ENCODE measurements around the gene WNK3.

The WNK3 gene

DNA sequence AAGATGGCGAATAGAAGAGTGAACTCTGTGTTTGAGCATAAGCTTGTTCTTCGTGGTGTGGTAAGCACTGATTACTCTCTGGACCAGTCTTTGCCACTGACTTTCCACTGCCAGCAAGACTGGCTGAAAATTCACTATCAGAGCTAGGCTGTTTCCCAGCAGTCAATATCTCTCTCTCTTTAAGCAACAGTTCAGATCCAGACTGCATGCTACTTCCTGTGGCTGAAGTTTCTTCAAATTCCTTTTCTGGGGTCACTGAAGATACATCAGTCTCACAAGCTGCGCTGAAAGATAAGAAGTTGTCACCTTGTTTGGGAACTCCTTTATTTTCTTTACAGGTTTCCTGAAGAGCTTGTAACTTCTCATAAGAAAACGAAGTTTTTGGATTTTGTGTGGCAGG, 120.8 kb downstream of the WNK3 start:
- DNase-seq = no peak

DNA sequence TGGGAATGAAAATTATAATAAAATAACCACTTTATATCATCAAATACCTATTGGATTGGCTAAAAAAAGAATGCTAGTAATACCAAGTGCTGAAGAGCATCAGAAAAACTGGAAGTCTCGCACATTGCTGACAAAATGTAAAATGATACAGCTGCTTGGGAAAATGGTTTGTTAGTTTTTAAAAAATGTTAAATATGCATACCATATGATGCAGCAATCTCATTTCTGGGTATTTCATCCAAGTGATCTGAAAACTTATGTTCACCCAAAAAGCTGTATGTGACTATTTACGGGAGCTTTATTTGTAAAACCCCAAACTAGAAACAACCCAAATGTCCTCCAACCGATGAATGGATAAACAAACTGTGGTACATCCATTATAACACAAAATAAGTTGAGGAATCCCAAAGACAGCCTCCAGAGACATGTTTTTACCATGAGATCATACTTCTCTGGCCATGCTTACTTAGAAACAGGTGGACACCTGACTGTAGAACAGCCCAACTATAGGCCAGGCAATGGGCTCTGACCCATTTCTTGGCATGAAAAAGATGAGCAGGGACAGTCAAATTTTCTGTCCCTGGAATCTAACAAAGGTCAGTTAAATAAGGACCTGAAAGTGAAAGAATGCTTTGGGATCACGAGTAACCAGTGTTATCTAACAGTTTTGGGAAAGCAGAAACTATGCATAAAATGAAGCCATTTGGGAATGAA, 127.3 kb downstream of the WNK3 start:
- no peak for DNase-seq

GRCh38 chrX:54223581-54223980, 134.3 kb downstream of the WNK3 start:
- DNase-seq = peak; percentile 49

- DNase-seq = no peak
These were observed 144.2 kb downstream of the WNK3 start for GRCh38 chrX:54213603-54214002.

DNA sequence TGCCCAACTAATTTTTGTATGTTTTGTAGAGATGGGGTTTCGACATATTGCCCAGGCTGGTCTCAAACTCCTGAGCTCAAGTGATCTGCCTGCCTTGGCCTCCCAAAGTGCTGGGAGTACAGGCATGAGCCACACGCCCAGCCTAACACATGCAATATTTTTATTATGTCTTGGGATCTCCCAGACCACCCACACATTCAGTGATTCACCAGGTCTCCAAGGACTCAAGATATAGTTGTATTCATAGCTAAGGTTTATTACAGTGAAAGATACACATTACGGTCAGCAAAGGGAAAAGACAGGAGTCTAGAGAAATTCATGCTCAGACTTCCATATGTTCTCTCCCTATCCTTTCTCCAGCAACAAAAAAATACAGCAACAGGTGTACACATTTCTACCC, 149.3 kb downstream of the WNK3 start:
- no peak for DNase-seq

GRCh38 chrX:54198262-54198661, 159.6 kb downstream of the WNK3 start:
- DNase-seq = no peak

DNA sequence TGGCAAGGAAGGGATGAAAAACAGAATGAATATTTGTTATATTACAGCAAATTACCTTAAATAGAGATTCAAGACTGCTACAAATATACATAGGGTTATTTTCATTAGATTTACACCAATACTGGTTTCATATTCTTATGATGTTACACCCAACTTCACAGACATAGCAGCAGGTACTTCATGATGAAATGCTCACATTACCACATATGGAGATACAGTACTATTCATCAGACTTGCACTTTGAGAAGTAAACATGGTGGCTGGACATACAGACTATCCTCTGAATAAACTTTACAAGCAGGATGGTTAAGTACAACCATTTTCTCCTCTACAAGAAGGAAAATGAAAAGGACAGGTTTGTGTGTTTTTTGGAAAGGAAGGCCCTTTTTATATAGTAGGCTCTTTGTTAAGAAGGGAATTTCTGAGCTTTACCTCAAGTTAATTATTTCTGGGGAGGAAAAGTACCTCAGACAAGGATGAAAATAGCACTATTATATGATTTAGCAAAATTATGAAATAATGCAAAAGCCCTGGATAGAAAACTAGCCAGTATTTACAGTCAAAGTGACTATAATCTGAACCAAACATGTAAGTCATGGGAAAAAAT, 162.8 kb downstream of the WNK3 start:
- no peak for DNase-seq

GRCh38 chrX:54193085-54193821, 164.6 kb downstream of the WNK3 start:
- no peak for DNase-seq

DNA sequence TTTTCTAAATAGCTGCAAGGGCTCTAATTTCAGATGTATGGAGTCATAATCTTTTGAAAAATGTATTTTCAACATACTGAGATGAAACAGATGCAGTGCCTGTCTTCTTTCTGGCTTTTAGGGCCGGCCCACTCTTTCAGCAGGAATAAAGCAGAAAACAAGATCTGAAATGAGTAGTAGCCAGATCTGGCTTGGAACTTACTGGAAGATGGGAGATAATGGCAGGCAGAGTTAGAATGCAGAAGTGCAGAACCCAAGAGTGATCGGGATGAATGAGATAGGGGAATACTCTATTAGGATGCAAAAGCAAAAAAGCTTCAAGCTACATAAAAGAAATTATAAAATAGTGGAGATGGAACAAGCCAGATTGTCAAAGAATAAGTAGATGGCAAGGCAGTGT, 173.4 kb downstream of the WNK3 start:
- no peak for DNase-seq

- DNase-seq = peak; percentile 94
These were observed 174.8 kb downstream of the WNK3 start, which contains the start of gene FAM120C for GRCh38 chrX:54182864-54183613. Gene FAM120C (minus strand): TSS chrX:54183254. CDS start chrX:54183198, 56 bp downstream.

GRCh38 chrX:54182194-54182863, 175.5 kb downstream of the WNK3 start:
- peak; percentile 69 for DNase-seq

GRCh38 chrX:54181202-54181953, 176.5 kb downstream of the WNK3 start:
- peak; percentile 27 for DNase-seq

GRCh38 chrX:54180403-54180802, 177.4 kb downstream of the WNK3 start:
- DNase-seq = no peak

- no peak for DNase-seq
These were observed 179.5 kb downstream of the WNK3 start for GRCh38 chrX:54178100-54178940.

DNA sequence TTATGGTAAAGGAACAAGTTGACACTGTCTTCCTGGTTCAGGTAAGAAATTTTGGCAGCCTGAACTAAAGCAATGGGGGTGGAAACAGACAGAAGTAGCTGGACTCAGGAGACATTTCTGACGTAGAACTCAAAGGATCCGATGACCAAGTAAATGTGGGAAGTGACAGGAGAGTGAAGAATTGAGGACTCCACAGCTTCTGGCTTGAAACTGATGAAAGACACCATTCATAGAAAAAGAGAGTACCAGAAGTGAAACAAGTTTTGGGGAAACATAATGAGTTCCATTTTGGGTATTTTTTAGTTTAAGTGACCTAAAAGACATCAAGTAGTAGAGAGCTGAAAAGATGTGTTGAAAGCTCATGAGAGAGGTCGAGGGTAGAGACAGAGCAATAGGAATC, 180.5 kb downstream of the WNK3 start:
- DNase-seq = no peak

DNA sequence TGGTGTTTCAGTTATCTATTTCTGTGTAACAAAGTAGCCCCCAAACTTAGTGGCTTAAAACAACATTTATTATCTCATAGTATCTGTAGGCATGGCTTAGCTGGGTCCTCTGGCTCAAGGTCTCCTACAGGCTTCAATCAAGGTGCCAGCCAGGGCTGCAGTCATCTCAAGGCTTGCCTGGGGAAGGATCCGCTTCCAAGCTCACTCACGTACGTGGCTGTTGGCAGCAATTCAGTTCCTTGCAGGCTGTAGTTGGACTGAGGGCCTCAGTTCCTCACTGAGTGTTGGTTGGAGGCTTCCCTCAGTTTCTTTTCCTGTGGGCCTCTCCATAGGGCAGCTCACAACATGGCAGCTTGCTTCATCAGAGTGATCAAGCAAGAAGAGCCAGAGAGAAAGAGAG, 184.1 kb downstream of the WNK3 start:
- no peak for DNase-seq

DNA sequence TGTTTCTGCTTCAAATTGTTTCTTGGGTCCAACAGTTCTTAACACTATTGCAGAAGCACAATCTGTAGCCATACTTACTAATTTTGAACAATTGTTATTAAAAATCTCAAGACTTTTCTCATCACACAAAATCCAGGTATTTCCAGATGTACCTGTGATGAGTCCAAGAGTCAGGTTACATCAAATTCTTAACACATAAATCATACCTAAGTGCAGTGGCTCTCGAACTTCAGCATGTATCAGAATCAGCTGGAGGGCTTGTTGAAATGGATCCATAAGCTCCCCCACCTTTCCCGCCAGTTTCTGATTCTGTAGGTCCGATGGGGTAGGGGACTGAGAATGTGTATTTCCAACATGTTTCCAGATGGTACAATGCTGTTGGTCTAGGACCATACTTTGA, 185.4 kb downstream of the WNK3 start:
- DNase-seq = no peak

- no peak for DNase-seq
These were observed 186.2 kb downstream of the WNK3 start for GRCh38 chrX:54171527-54172250.

DNA sequence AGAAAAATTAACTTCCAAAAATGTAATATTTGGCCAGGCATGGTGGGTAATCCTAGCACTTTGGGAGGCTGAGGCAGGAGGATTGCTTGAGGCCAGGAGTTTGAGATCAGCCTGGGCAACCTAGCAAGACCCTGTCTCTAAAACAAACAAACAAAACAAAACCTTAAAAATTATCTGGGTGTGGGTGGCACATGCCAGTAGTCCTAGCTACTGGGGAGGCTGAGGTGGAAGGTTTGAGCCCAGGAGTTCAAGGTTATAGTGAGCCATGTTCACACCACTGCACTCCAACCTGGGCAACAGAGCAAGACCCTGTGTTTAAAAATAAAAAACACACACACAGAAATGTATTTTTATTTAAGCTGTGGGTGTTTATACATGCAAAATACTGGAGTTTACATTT, 186.8 kb downstream of the WNK3 start:
- no peak for DNase-seq

GRCh38 chrX:54166915-54167314, 190.9 kb downstream of the WNK3 start:
- no peak for DNase-seq

All from NCI-H82 (cell line).